ENCODE data around the gene OR4M1.
"Not testable (repeated sequence)": the region's sequence is repeated elsewhere in the genome, so short reads cannot be mapped to it uniquely, and the experiment has no call there.

OR4M1 gene

DNA sequence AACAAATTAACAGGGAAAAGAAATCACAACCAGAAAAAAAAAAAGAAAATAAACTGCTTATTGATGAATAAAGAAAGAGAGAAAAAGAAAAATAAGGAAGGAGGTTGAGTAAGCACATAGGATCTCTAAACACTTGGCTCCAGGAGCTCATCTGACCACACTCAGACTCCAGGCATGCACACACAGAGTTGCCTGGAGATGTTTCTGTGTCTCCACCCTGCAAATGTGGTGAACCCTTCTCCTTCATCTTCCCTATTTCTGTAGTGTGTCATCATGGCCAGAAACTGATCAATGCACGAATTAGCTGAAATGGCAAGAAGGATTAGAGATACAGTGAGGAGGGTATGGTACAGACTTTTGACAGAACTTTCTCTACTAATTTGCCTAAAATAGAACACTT lies 50.5 kb downstream of the OR4M1 start:
- no peak for DNase-seq

DNA sequence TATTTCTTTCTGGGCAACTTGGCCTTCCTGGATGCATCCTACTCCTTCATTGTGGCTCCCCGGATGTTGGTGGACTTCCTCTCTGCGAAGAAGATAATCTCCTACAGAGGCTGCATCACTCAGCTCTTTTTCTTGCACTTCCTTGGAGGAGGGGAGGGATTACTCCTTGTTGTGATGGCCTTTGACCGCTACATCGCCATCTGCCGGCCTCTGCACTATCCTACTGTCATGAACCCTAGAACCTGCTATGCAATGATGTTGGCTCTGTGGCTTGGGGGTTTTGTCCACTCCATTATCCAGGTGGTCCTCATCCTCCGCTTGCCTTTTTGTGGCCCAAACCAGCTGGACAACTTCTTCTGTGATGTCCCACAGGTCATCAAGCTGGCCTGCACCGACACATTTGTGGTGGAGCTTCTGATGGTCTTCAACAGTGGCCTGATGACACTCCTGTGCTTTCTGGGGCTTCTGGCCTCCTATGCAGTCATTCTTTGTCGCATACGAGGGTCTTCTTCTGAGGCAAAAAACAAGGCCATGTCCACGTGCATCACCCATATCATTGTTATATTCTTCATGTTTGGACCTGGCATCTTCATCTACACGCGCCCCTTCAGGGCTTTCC lies 54.4 kb downstream of the OR4M1 start:
- DNase-seq, result not testable (repeated sequence)

DNA sequence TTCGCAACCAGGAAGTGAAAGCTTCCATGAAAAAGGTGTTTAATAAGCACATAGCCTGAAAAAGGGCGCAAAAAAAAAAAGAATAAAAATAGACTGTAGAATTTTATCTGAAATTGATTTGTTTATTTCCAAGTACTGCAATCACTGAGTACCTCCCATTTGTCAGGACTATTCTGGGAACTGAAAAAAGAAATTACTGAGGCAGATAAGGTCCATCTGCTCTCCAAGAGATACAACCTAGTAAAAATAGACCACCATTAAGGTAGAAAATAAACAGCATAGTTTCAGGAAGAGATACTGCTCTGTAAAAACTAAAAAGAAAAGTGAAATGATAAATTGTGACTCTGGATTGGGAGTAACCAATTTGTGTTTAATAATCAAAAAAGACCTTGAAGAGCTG lies 55.0 kb downstream of the OR4M1 start:
- no peak for DNase-seq
